Memory B cell (primary cell): ENCODE results near the gene EXO1.
"Not testable (repeated sequence)": the region's sequence is repeated elsewhere in the genome, so short reads cannot be mapped to it uniquely, and the experiment has no call there.

Experiments
- ATAC-seq: fragments of 150-1000 bp; cut with Tn5 transposase; 2 replicates; pipeline ENCODE4 v1.10.0; 2021; ENCODE audit warnings: low read depth, mild to moderate bottlenecking, moderate library complexity
- DNase-seq, 2 donors: peaks; one replicate each; pipeline ENCODE4 v3.0.0; 2022; ENCODE audit warnings: low spot score in 2 of 2
- H3K27ac Mint-ChIP-seq: one replicate; pipeline ENCODE4 v1.8.0; 2022; ENCODE audit warnings: mild to moderate bottlenecking, moderate library complexity, mixed read lengths
- H3K27me3 Mint-ChIP-seq: one replicate; pipeline ENCODE4 v1.8.0; 2022; ENCODE audit warnings: mixed read lengths
- H3K36me3 Mint-ChIP-seq: one replicate; pipeline ENCODE4 v1.8.0; 2022; ENCODE audit warnings: mild to moderate bottlenecking, mixed read lengths
- H3K4me1 Mint-ChIP-seq: one replicate; pipeline ENCODE4 v1.8.0; 2022; ENCODE audit warnings: mixed read lengths
- H3K4me3 Mint-ChIP-seq: one replicate; pipeline ENCODE4 v1.8.0; 2022; ENCODE audit warnings: mild to moderate bottlenecking, moderate library complexity, mixed read lengths
- H3K9me3 Mint-ChIP-seq: one replicate; pipeline ENCODE4 v1.8.0; 2022; ENCODE audit warnings: mixed read lengths

Gene EXO1

GRCh38 chr1:241823925-241824324 lies 24.1 kb upstream of the EXO1 start:
- Mint-ChIP-seq H3K4me1 (no peaks in the 10 kb centered on the region), H3K36me3 (no peaks in the 10 kb centered on the region), H3K27me3 (peaks cover 7% of the 10 kb centered on the region), H3K27ac (no peak overlapping the region), H3K9me3 (peaks cover 2% of the 10 kb centered on the region), H3K4me3 (no peak overlapping the region)
- ATAC-seq (no peak), DNase-seq (no peak)

GRCh38 chr1:241825581-241825980 lies 22.4 kb upstream of the EXO1 start:
- H3K9me3 Mint-ChIP-seq: peaks cover 2% of the 10 kb centered on the region
- no peak overlapping the region for H3K4me3 Mint-ChIP-seq
- H3K36me3 Mint-ChIP-seq: no peaks in the 10 kb centered on the region
- DNase-seq (no peak), ATAC-seq (no peak)
- H3K27ac Mint-ChIP-seq: no peak overlapping the region
- peaks cover 5% of the 10 kb centered on the region for H3K27me3 Mint-ChIP-seq
- no peaks in the 10 kb centered on the region for H3K4me1 Mint-ChIP-seq

GRCh38 chr1:241826613-241827012 lies 21.4 kb upstream of the EXO1 start:
- ATAC-seq, H3K36me3 Mint-ChIP-seq, H3K9me3 Mint-ChIP-seq, H3K4me3 Mint-ChIP-seq, H3K27ac Mint-ChIP-seq, H3K4me1 Mint-ChIP-seq, H3K27me3 Mint-ChIP-seq, DNase-seq: not testable (repeated sequence)

GRCh38 chr1:241827264-241827663 lies 20.7 kb upstream of the EXO1 start:
- ATAC-seq: no peak
- peaks cover 5% of the 10 kb centered on the region for H3K27me3 Mint-ChIP-seq
- H3K9me3 Mint-ChIP-seq: peaks cover 2% of the 10 kb centered on the region
- no peak for DNase-seq
- no peaks in the 10 kb centered on the region for H3K36me3 Mint-ChIP-seq
- no peak overlapping the region for H3K4me3 Mint-ChIP-seq
- no peak overlapping the region for H3K27ac Mint-ChIP-seq
- no peaks in the 10 kb centered on the region for H3K4me1 Mint-ChIP-seq

GRCh38 chr1:241828463-241829021 lies 19.5 kb upstream of the EXO1 start:
- Mint-ChIP-seq H3K36me3 (no peaks in the 10 kb centered on the region), H3K4me3 (no peak overlapping the region), H3K9me3 (no peaks in the 10 kb centered on the region), H3K4me1 (no peaks in the 10 kb centered on the region), H3K27ac (no peak overlapping the region), H3K27me3 (peaks cover 5% of the 10 kb centered on the region)
- ATAC-seq (no peak), DNase-seq (no peak)

GRCh38 chr1:241829468-241829867 lies 18.5 kb upstream of the EXO1 start:
- ATAC-seq (no peak), DNase-seq (no peak)
- no peaks in the 10 kb centered on the region for H3K4me1 Mint-ChIP-seq
- no peak overlapping the region for H3K27ac Mint-ChIP-seq
- H3K4me3 Mint-ChIP-seq: no peak overlapping the region
- H3K9me3 Mint-ChIP-seq: no peaks in the 10 kb centered on the region
- no peaks in the 10 kb centered on the region for H3K36me3 Mint-ChIP-seq
- H3K27me3 Mint-ChIP-seq: peaks cover under 1% of the 10 kb centered on the region

- Mint-ChIP-seq H3K27me3 (no peaks in the 10 kb centered on the region), H3K4me3 (no peak overlapping the region), H3K27ac (no peak overlapping the region), H3K9me3 (no peaks in the 10 kb centered on the region), H3K36me3 (no peaks in the 10 kb centered on the region), H3K4me1 (peaks cover 7% of the 10 kb centered on the region)
- ATAC-seq (no peak), DNase-seq (no peak)
Measured at GRCh38 chr1:241834733-241835377, 13.1 kb upstream of the EXO1 start.

- Mint-ChIP-seq H3K4me1 (peaks cover 7% of the 10 kb centered on the region), H3K9me3 (no peaks in the 10 kb centered on the region), H3K27ac (no peak overlapping the region), H3K4me3 (no peak overlapping the region), H3K27me3 (no peaks in the 10 kb centered on the region), H3K36me3 (no peaks in the 10 kb centered on the region)
- ATAC-seq (no peak), DNase-seq (no peak)
Measured at GRCh38 chr1:241836941-241837340, 11.1 kb upstream of the EXO1 start.

- no peak for ATAC-seq
- Mint-ChIP-seq H3K36me3 (no peaks in the 10 kb centered on the region), H3K9me3 (no peaks in the 10 kb centered on the region), H3K27ac (no peak overlapping the region), H3K4me3 (no peak overlapping the region), H3K4me1 (peaks cover 7% of the 10 kb centered on the region), H3K27me3 (no peaks in the 10 kb centered on the region)
- DNase-seq: no peak
Measured at GRCh38 chr1:241837416-241837815, 10.6 kb upstream of the EXO1 start.

- no peaks in the 10 kb centered on the region for H3K9me3 Mint-ChIP-seq
- no peaks in the 10 kb centered on the region for H3K27me3 Mint-ChIP-seq
- H3K4me3 Mint-ChIP-seq: no peak overlapping the region
- H3K36me3 Mint-ChIP-seq: no peaks in the 10 kb centered on the region
- no peak overlapping the region for H3K27ac Mint-ChIP-seq
- no peak for DNase-seq
- H3K4me1 Mint-ChIP-seq: peaks cover 7% of the 10 kb centered on the region
- no peak for ATAC-seq
Measured at GRCh38 chr1:241837901-241838300, 10.1 kb upstream of the EXO1 start.

- no peak for ATAC-seq
- H3K4me3 Mint-ChIP-seq: no peak overlapping the region
- no peaks in the 10 kb centered on the region for H3K27me3 Mint-ChIP-seq
- no peak for DNase-seq
- no peak overlapping the region for H3K27ac Mint-ChIP-seq
- H3K36me3 Mint-ChIP-seq: no peaks in the 10 kb centered on the region
- H3K4me1 Mint-ChIP-seq: peaks cover 7% of the 10 kb centered on the region
- H3K9me3 Mint-ChIP-seq: no peaks in the 10 kb centered on the region
Measured at GRCh38 chr1:241838897-241839296, 9.1 kb upstream of the EXO1 start.

GRCh38 chr1:241839369-241839979 lies 8.5 kb upstream of the EXO1 start:
- no peaks in the 10 kb centered on the region for H3K36me3 Mint-ChIP-seq
- peak; percentile 72 for ATAC-seq
- no peak overlapping the region for H3K27ac Mint-ChIP-seq
- no peaks in the 10 kb centered on the region for H3K9me3 Mint-ChIP-seq
- no peaks in the 10 kb centered on the region for H3K27me3 Mint-ChIP-seq
- H3K4me1 Mint-ChIP-seq: peaks cover 7% of the 10 kb centered on the region
- H3K4me3 Mint-ChIP-seq: no peak overlapping the region
- DNase-seq: no peak

- Mint-ChIP-seq H3K9me3 (no peaks in the 10 kb centered on the region), H3K4me3 (no peak overlapping the region), H3K4me1 (peaks cover 7% of the 10 kb centered on the region), H3K27ac (no peak overlapping the region), H3K27me3 (no peaks in the 10 kb centered on the region), H3K36me3 (no peaks in the 10 kb centered on the region)
- ATAC-seq (no peak), DNase-seq (no peak)
Measured at GRCh38 chr1:241840164-241840563, 7.8 kb upstream of the EXO1 start.

GRCh38 chr1:241841691-241842090 lies 6.3 kb upstream of the EXO1 start:
- no peaks in the 10 kb centered on the region for H3K9me3 Mint-ChIP-seq
- no peaks in the 10 kb centered on the region for H3K27me3 Mint-ChIP-seq
- ATAC-seq (no peak), DNase-seq (no peak)
- H3K4me3 Mint-ChIP-seq: no peak overlapping the region
- no peaks in the 10 kb centered on the region for H3K36me3 Mint-ChIP-seq
- no peak overlapping the region for H3K27ac Mint-ChIP-seq
- peaks cover 7% of the 10 kb centered on the region for H3K4me1 Mint-ChIP-seq

- peaks cover 9% of the 10 kb centered on the region for H3K4me1 Mint-ChIP-seq
- ATAC-seq: no peak
- H3K4me3 Mint-ChIP-seq: no peak overlapping the region
- H3K27ac Mint-ChIP-seq: no peak overlapping the region
- H3K27me3 Mint-ChIP-seq: no peaks in the 10 kb centered on the region
- DNase-seq: no peak
- no peaks in the 10 kb centered on the region for H3K9me3 Mint-ChIP-seq
- no peaks in the 10 kb centered on the region for H3K36me3 Mint-ChIP-seq
Measured at GRCh38 chr1:241842565-241842964, 5.4 kb upstream of the EXO1 start.
